GM19397 (cell line): ENCODE results near the gene MYLK2.

Experiments used
- ATAC-seq: cut with Tn5 transposase; IDR thresholded peaks from one replicate; pipeline ENCODE4 v1.9.1; 2021; ENCODE audit warnings: mild to moderate bottlenecking, moderate library complexity; ENCODE audit not compliant: unreplicated experiment

MYLK2 gene

GRCh38 chr20:31851240-31851955 is 32.2 kb downstream of the MYLK2 start:
- ATAC-seq = no peak

- no peak for ATAC-seq
These were observed 34.3 kb downstream of the MYLK2 start for GRCh38 chr20:31853481-31853880.

GRCh38 chr20:31856516-31856915 is 37.4 kb downstream of the MYLK2 start:
- no peak for ATAC-seq

- no peak for ATAC-seq
These were observed 39.0 kb downstream of the MYLK2 start for GRCh38 chr20:31857861-31858759.

GRCh38 chr20:31858760-31859083 is 39.6 kb downstream of the MYLK2 start:
- no peak for ATAC-seq

GRCh38 chr20:31859266-31859997 is 40.3 kb downstream of the MYLK2 start:
- no peak for ATAC-seq

GRCh38 chr20:31859998-31860380 is 40.8 kb downstream of the MYLK2 start:
- ATAC-seq = no peak

- ATAC-seq = no peak
These were observed 41.4 kb downstream of the MYLK2 start for GRCh38 chr20:31860390-31861134.

- ATAC-seq = peak; percentile 29
These were observed 41.9 kb downstream of the MYLK2 start for GRCh38 chr20:31861135-31861384.

GRCh38 chr20:31861385-31862156 is 42.4 kb downstream of the MYLK2 start:
- peak; percentile 61 for ATAC-seq

- no peak for ATAC-seq
These were observed 43.0 kb downstream of the MYLK2 start for GRCh38 chr20:31862157-31862470.

- no peak for ATAC-seq
These were observed 43.4 kb downstream of the MYLK2 start for GRCh38 chr20:31862506-31862905.

GRCh38 chr20:31863296-31864085 is 44.3 kb downstream of the MYLK2 start:
- ATAC-seq = no peak

- no peak for ATAC-seq
These were observed 45.6 kb downstream of the MYLK2 start for GRCh38 chr20:31864521-31865400.

- no peak for ATAC-seq
These were observed 47.1 kb downstream of the MYLK2 start for GRCh38 chr20:31866221-31866620.

GRCh38 chr20:31868853-31869672 is 49.9 kb downstream of the MYLK2 start:
- ATAC-seq = no peak

GRCh38 chr20:31869673-31869941 is 50.5 kb downstream of the MYLK2 start:
- no peak for ATAC-seq
